GM13976 (cell line): ENCODE data around the gene MEX3D.

Experiments used
- DNase-seq: peaks from one replicate; pipeline ENCODE4 v3.0.0; 2012; ENCODE audit warnings: low spot score
- CTCF ChIP-seq: IDR thresholded peaks from 2 replicates; pipeline ENCODE4 v1.5.1; 2012; ENCODE audit warnings: borderline replicate concordance, mild to moderate bottlenecking; ENCODE audit not compliant: insufficient read depth; ENCODE audit errors: extremely low read depth, missing control alignments, control extremely low read depth
- in situ Hi-C: fragments of 300-500 bp; cut with MboI; formaldehyde crosslinking; loops from one replicate; pipeline ENCODE4 v1.12.0; 2022; ENCODE audit warnings: low sequenced_read_pairs, mixed read lengths, inconsistent platforms; ENCODE audit not compliant: unreplicated experiment

Gene MEX3D

GRCh38 chr19:1612114-1613086, 44.3 kb upstream of the MEX3D start:
- in situ Hi-C loops: no loop called here
- no peak for DNase-seq

DNA sequence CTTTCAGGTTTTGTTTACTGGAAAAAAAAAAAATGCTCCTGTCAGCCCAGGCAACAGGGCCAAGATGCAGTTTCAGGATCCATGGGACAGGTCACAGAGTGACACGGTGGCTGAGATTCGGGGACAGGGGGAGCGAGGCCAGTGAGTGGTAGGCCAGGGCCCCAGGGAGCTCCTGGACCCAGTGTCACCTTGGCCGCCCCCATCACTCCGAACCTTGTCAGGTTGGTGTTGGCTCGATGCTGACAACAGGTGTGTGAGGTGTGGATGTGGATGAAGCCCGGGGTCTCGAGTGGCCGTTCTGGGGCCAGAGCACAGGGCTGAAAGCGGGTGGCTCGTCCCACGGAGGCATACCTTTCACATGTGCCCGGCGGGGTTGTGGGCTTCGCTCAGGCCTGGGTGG, 43.2 kb upstream of the MEX3D start:
- in situ Hi-C loops: no loop called here
- no peak for TF ChIP-seq CTCF

More at GRCh38 chr19:1612114-1613086, 44.3 kb upstream of the MEX3D start:
- TF ChIP-seq CTCF: no peak

DNA sequence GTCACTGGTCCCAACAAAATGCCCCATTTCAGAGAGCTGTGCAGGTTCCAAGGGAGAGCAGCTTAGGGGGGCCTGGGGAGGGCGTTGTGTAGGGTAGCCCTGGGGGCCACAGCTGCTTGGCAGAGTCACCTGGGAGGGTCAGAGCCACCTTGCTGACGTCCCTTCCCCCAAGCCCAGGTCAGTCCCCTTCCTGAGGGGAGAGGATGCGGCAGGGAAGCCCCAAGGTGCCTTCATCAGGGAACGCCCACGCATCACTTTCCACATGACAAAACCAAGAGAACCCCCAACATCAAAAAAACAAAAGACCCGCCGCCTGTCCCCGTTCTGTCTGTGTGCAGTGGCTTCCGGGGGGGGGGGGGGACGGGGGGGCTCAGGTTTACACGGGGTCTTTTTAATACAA, 42.5 kb upstream of the MEX3D start:
- TF ChIP-seq CTCF: no peak
- in situ Hi-C loops: no loop called here
- DNase-seq: no peak

More for the DNA sequence above, 43.2 kb upstream of the MEX3D start:
- DNase-seq: no peak

- no peak for DNase-seq
- in situ Hi-C loops: loop anchor here (5.0 kb wide), 1 partner anchor 47 kb away; no protein-coding TSS in a partner anchor
- no peak for TF ChIP-seq CTCF
These were observed 41.8 kb upstream of the MEX3D start for GRCh38 chr19:1609680-1610474.

- TF ChIP-seq CTCF: no peak
- no peak for DNase-seq
- in situ Hi-C loops: loop anchor here (5.0 kb wide), 1 partner anchor 48 kb away; no protein-coding TSS in a partner anchor
These were observed 40.9 kb upstream of the MEX3D start for GRCh38 chr19:1609103-1609396.

- DNase-seq: no peak
- TF ChIP-seq CTCF: no peak
- in situ Hi-C loops: loop anchor here (5.0 kb wide), 1 partner anchor 49 kb away; no protein-coding TSS in a partner anchor
These were observed 40.4 kb upstream of the MEX3D start for GRCh38 chr19:1608359-1609102.
